ENCODE measurements around the gene FAM168B. TPM values are rescaled to one million over a fixed set of nuclear protein-coding genes. Genes with fewer than 3 reads are reported as not detected.
A peak's percentile ranks its signal among the peaks of the same experiment; 100 is the strongest.

The FAM168B gene
- total RNA-seq, 4 donors from 2014 or later = 147 to 172 (median 157) TPM

- DNase-seq (no peak), ATAC-seq (no peak)
- no peak overlapping the region for H3K4me3 ChIP-seq
- intact Hi-C loops (cut with DNase I; ENCODE audit: low total_unique reads) = no loop called here
- H3K36me3 ChIP-seq = peaks cover 0 to 13% of the 10 kb centered on the region in 2 donors
- H3K9me3 ChIP-seq = no peaks in the 10 kb centered on the region
- in situ Hi-C loops (cut with MboI; ENCODE audit: low sequenced_read_pairs in 4 of 4) = no loop called here
- H3K27ac ChIP-seq = peak overlapping the region in 2 of 4 donors; percentile 73 to 77
- H3K4me1 ChIP-seq = peaks cover 66 to 77% of the 10 kb centered on the region in 2 donors
- H3K27me3 ChIP-seq = no peaks in the 10 kb centered on the region
- TF ChIP-seq CTCF (IDR thresholded peaks at IDR 0.05 in 4 of 5, conservative IDR thresholded peaks at IDR 0.05 in 1 of 5) = no peak
- no peak for TF ChIP-seq POLR2A (IDR thresholded peaks at IDR 0.05)
These were observed 34.9 kb downstream of the FAM168B start for GRCh38 chr2:131058214-131058843.

GRCh38 chr2:131056932-131057287 lies 36.4 kb downstream of the FAM168B start:
- in situ Hi-C loops (cut with MboI; ENCODE audit: low sequenced_read_pairs in 4 of 4) (no loop called here), intact Hi-C loops (cut with DNase I; ENCODE audit: low total_unique reads) (no loop called here)
- H3K4me1 ChIP-seq = peaks cover 52 to 63% of the 10 kb centered on the region in 2 donors
- H3K4me3 ChIP-seq = no peak overlapping the region
- TF ChIP-seq POLR2A (IDR thresholded peaks at IDR 0.05) = no peak
- no peak for TF ChIP-seq CTCF (IDR thresholded peaks at IDR 0.05 in 4 of 5, conservative IDR thresholded peaks at IDR 0.05 in 1 of 5)
- DNase-seq = no peak
- H3K36me3 ChIP-seq = peaks cover 0 to 27% of the 10 kb centered on the region in 2 donors
- peak overlapping the region; percentile 68 to 77 (median 74) for H3K27ac ChIP-seq
- ATAC-seq = no peak
- no peaks in the 10 kb centered on the region for H3K9me3 ChIP-seq
- H3K27me3 ChIP-seq = no peaks in the 10 kb centered on the region

GRCh38 chr2:131056204-131056931 lies 36.9 kb downstream of the FAM168B start:
- intact Hi-C loops (cut with DNase I; ENCODE audit: low total_unique reads) = no loop called here
- H3K27ac ChIP-seq = peak overlapping the region; percentile 68 to 77 (median 74)

More at GRCh38 chr2:131056204-131056931, 36.9 kb downstream of the FAM168B start:
- DNase-seq (peak in 1 of 2 donors; percentile 62), ATAC-seq (peak; percentile 69 to 75)
- no peak for TF ChIP-seq POLR2A (IDR thresholded peaks at IDR 0.05)
- no peak for TF ChIP-seq CTCF (IDR thresholded peaks at IDR 0.05 in 4 of 5, conservative IDR thresholded peaks at IDR 0.05 in 1 of 5)
- in situ Hi-C loops (cut with MboI; ENCODE audit: low sequenced_read_pairs in 4 of 4) = no loop called here
- Histone ChIP-seq H3K4me1 (peaks cover 47 to 57% of the 10 kb centered on the region in 2 donors), H3K27me3 (no peaks in the 10 kb centered on the region), H3K9me3 (no peaks in the 10 kb centered on the region), H3K4me3 (peak overlapping the region in 2 of 4 donors; percentile 3 to 7), H3K36me3 (peaks cover 0 to 33% of the 10 kb centered on the region in 2 donors)

All from gastrocnemius medialis (tissue), 4 donors.